CMK (cell line): ENCODE measurements around the gene BRF1.

ENCODE experiments used
- DNase-seq: peaks from one replicate; pipeline ENCODE4 v3.0.0-alpha.2; 2010; ENCODE audit warnings: low read depth

BRF1 gene

GRCh38 chr14:105195522-105196264 lies 105.1 kb downstream of the BRF1 start:
- DNase-seq = no peak

GRCh38 chr14:105195051-105195450 lies 105.8 kb downstream of the BRF1 start:
- no peak for DNase-seq

- no peak for DNase-seq
Observed at GRCh38 chr14:105193916-105194782, 106.7 kb downstream of the BRF1 start.

GRCh38 chr14:105192866-105193731 lies 107.7 kb downstream of the BRF1 start:
- DNase-seq = no peak

- DNase-seq = no peak
Observed at GRCh38 chr14:105187935-105188524, 112.8 kb downstream of the BRF1 start.

- DNase-seq = no peak
Observed at GRCh38 chr14:105187116-105187515, 113.7 kb downstream of the BRF1 start.

GRCh38 chr14:105185973-105186372 lies 114.8 kb downstream of the BRF1 start:
- no peak for DNase-seq

- no peak for DNase-seq
Observed at GRCh38 chr14:105185001-105185400, 115.8 kb downstream of the BRF1 start.

GRCh38 chr14:105184461-105184860 lies 116.3 kb downstream of the BRF1 start:
- DNase-seq = no peak

GRCh38 chr14:105182296-105183020 lies 118.3 kb downstream of the BRF1 start:
- no peak for DNase-seq

GRCh38 chr14:105181549-105182295 lies 119.1 kb downstream of the BRF1 start:
- no peak for DNase-seq

GRCh38 chr14:105180592-105181548 lies 119.9 kb downstream of the BRF1 start, which contains the start of gene NUDT14:
TSS of gene NUDT14 (minus strand) at chr14:105181312. CDS start at chr14:105181209, 103 bp downstream.
- no peak for DNase-seq

- DNase-seq = no peak
Observed at GRCh38 chr14:105179191-105179590, 121.6 kb downstream of the BRF1 start.

- DNase-seq = no peak
Observed at GRCh38 chr14:105178868-105179140, 122.0 kb downstream of the BRF1 start.

GRCh38 chr14:105178069-105178867 lies 122.5 kb downstream of the BRF1 start:
- no peak for DNase-seq

- no peak for DNase-seq
Observed at GRCh38 chr14:105177082-105177481, 123.7 kb downstream of the BRF1 start.

- DNase-seq = no peak
Observed at GRCh38 chr14:105176513-105176912, 124.3 kb downstream of the BRF1 start.
